K562 (cell line): ENCODE measurements around the gene FGGY. TPM values are rescaled to one million over a fixed set of nuclear protein-coding genes. Genes with fewer than 3 reads are reported as not detected.

Source experiments
- ARHGAP35 ChIP-seq: fragments of 450-650 bp; IDR thresholded peaks from 2 replicates; pipeline ENCODE4 v1.6.1; 2018; ENCODE audit not compliant: partially characterized antibody
- FOXM1 ChIP-seq, 2 experiments: fragments of 450-650 bp in 1 of 2; sonication (generic) in 1 of 2; formaldehyde crosslinking in 1 of 2; IDR thresholded peaks; 2 replicates each; pipeline versions ENCODE4 v1.6.1 to v1.9.0; 2017 to 2022; ENCODE audit warnings: low read depth in 2 of 2, mild to moderate bottlenecking in 2 of 2, missing genetic modification reagents in 1 of 2, moderate library complexity in 1 of 2
- L3MBTL2 ChIP-seq: fragments of 450-650 bp; IDR thresholded peaks from 2 replicates; pipeline ENCODE4 v1.6.1; 2016; ENCODE audit warnings: mild to moderate bottlenecking, moderate library complexity
- MXI1 ChIP-seq: IDR thresholded peaks from 2 replicates; pipeline ENCODE4 v1.6.1; 2011; ENCODE audit warnings: low read depth, mild to moderate bottlenecking, improper control_type of control experiment, low read length
- SMAD3 ChIP-seq: fragments of 450-650 bp; formaldehyde crosslinking; conservative IDR thresholded peaks from 2 replicates; pipeline ENCODE4 v1.4.0; 2020; ENCODE audit warnings: mild to moderate bottlenecking
- ZNF12 ChIP-seq: sonication (generic); formaldehyde crosslinking; IDR thresholded peaks from 2 replicates; pipeline ENCODE4 v1.4.0; 2020; ENCODE audit warnings: mild to moderate bottlenecking, missing genetic modification reagents
- ZNF175 ChIP-seq: fragments of 200-800 bp; sonication (Bioruptor generic); IDR thresholded peaks from 2 replicates; pipeline ENCODE4 v1.6.1; 2016; ENCODE audit warnings: low read depth, mild to moderate bottlenecking, missing genetic modification characterization, missing compliant biosample characterization
- ZNF644 ChIP-seq: fragments of 200-800 bp; sonication (Bioruptor generic); IDR thresholded peaks from 2 replicates; pipeline ENCODE4 v1.6.1; 2016; ENCODE audit warnings: low read depth, missing genetic modification characterization, missing compliant biosample characterization
- polyA plus RNA-seq, 8 experiments: library from polyadenylated mRNA; depleted of rRNA in 4 of 8; stranded (reverse) in 5 of 8; unstranded in 3 of 8; fragments of >200 nt; fragmentation: Nextera tagmentation in 2 of 8; fragmentation: Illumina TruSeq in 1 of 8; extraction: Ambion mirVana in 2 of 8; extraction: Trizol in 1 of 8; gene quantifications; 2 replicates each; pipeline versions ENCODE4 v1.2.1 to v1.2.3, GENCODE V29; 2011 to 2014; ENCODE audit warnings: inconsistent platforms in 1 of 8, missing spikeins in 1 of 8
- total RNA-seq, 7 experiments: library from RNA; depleted of rRNA in 6 of 7; stranded (reverse); fragments of >200 nt in 6 of 7; fragmentation: Illumina TruSeq in 2 of 7; extraction: Trizol in 2 of 7; gene quantifications; 2 replicates each; pipeline versions ENCODE4 v1.2.1 to v1.2.3, GENCODE V29; 2011 to 2021; ENCODE audit warnings: low replicate concordance in 1 of 7
- TF ChIP-seq, protein P1 (sequence below): fragments of 250-450 bp; sonication (Bioruptor Pico); IDR thresholded peaks from 2 replicates; pipeline ENCODE4 v1.4.0; 2020
- TF ChIP-seq, protein P2 (sequence below): fragments of 200-800 bp; sonication (Bioruptor generic); IDR thresholded peaks from 2 replicates; pipeline ENCODE4 v1.6.1; 2017; ENCODE audit warnings: missing genetic modification characterization, missing compliant biosample characterization
- TF ChIP-seq, protein P3 (sequence below), 2 experiments: fragments of 200-800 bp in 1 of 2; sonication (Bioruptor generic) in 1 of 2; sonication (generic) in 1 of 2; formaldehyde crosslinking in 1 of 2; IDR thresholded peaks in 1 of 2; conservative IDR thresholded peaks in 1 of 2; 2 replicates each; pipeline versions ENCODE4 v1.5.0 to v1.6.1; 2016 to 2020; ENCODE audit warnings: missing compliant biosample characterization in 1 of 2, missing genetic modification characterization in 1 of 2, missing genetic modification reagents in 1 of 2
- TF ChIP-seq, protein P4 (sequence below), 2 experiments: IDR thresholded peaks in 1 of 2; conservative IDR thresholded peaks in 1 of 2; 2 replicates each; pipeline ENCODE4 v1.6.1; 2016; ENCODE audit warnings: low read depth in 2 of 2, mild to moderate bottlenecking in 1 of 2, missing compliant biosample characterization in 1 of 2, missing genetic modification characterization in 1 of 2, moderate library complexity in 1 of 2

The FGGY gene
- total and polyA plus RNA-seq, 9 of the 15 experiments (the other 6 are each of a cell fraction or from before 2014, with no cell fraction given), result 9.7 to 19.2 (median 12.6) TPM

DNA sequence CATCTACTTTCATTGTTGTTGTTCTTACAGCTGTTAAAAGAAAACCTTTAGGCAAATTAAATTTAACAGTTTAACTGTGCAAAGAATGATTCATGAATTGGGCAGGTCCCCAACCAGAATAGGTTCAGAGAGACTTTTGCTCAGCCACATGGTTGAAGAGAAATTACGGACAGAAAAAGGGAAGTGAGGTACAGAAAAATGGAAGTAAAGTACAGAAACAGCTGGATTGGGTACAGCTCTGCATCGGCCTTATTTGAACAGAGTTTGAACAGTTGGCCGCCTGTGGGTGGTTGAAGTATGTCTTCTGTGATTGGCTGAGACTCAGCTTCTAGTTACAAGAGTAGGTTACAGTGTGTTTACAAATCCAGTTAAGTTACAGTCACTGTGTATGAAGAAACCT lies 210.1 kb downstream of the FGGY start (continued):
- TF ChIP-seq, protein P1, sequence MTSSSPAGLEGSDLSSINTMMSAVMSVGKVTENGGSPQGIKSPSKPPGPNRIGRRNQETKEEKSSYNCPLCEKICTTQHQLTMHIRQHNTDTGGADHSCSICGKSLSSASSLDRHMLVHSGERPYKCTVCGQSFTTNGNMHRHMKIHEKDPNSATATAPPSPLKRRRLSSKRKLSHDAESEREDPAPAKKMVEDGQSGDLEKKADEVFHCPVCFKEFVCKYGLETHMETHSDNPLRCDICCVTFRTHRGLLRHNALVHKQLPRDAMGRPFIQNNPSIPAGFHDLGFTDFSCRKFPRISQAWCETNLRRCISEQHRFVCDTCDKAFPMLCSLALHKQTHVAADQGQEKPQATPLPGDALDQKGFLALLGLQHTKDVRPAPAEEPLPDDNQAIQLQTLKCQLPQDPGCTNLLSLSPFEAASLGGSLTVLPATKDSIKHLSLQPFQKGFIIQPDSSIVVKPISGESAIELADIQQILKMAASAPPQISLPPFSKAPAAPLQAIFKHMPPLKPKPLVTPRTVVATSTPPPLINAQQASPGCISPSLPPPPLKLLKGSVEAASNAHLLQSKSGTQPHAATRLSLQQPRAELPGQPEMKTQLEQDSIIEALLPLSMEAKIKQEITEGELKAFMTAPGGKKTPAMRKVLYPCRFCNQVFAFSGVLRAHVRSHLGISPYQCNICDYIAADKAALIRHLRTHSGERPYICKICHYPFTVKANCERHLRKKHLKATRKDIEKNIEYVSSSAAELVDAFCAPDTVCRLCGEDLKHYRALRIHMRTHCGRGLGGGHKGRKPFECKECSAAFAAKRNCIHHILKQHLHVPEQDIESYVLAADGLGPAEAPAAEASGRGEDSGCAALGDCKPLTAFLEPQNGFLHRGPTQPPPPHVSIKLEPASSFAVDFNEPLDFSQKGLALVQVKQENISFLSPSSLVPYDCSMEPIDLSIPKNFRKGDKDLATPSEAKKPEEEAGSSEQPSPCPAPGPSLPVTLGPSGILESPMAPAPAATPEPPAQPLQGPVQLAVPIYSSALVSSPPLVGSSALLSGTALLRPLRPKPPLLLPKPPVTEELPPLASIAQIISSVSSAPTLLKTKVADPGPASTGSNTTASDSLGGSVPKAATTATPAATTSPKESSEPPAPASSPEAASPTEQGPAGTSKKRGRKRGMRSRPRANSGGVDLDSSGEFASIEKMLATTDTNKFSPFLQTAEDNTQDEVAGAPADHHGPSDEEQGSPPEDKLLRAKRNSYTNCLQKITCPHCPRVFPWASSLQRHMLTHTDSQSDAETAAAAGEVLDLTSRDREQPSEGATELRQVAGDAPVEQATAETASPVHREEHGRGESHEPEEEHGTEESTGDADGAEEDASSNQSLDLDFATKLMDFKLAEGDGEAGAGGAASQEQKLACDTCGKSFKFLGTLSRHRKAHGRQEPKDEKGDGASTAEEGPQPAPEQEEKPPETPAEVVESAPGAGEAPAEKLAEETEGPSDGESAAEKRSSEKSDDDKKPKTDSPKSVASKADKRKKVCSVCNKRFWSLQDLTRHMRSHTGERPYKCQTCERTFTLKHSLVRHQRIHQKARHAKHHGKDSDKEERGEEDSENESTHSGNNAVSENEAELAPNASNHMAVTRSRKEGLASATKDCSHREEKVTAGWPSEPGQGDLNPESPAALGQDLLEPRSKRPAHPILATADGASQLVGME, result no peak
- TF ChIP-seq ARHGAP35, result no peak
- TF ChIP-seq, protein P2, sequence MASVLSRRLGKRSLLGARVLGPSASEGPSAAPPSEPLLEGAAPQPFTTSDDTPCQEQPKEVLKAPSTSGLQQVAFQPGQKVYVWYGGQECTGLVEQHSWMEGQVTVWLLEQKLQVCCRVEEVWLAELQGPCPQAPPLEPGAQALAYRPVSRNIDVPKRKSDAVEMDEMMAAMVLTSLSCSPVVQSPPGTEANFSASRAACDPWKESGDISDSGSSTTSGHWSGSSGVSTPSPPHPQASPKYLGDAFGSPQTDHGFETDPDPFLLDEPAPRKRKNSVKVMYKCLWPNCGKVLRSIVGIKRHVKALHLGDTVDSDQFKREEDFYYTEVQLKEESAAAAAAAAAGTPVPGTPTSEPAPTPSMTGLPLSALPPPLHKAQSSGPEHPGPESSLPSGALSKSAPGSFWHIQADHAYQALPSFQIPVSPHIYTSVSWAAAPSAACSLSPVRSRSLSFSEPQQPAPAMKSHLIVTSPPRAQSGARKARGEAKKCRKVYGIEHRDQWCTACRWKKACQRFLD (CRISPR knock-in tag), result 0 out of 2 replicates have a peak, but pooled peaks have one; percentile 32
- peak; percentile 37; the same call in 1 of the 2 replicates for TF ChIP-seq L3MBTL2
- TF ChIP-seq, protein P3, sequence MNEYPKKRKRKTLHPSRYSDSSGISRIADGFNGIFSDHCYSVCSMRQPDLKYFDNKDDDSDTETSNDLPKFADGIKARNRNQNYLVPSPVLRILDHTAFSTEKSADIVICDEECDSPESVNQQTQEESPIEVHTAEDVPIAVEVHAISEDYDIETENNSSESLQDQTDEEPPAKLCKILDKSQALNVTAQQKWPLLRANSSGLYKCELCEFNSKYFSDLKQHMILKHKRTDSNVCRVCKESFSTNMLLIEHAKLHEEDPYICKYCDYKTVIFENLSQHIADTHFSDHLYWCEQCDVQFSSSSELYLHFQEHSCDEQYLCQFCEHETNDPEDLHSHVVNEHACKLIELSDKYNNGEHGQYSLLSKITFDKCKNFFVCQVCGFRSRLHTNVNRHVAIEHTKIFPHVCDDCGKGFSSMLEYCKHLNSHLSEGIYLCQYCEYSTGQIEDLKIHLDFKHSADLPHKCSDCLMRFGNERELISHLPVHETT (CRISPR knock-in tag; conservative IDR thresholded peaks at IDR 0.05 in 1 of 2, IDR thresholded peaks at IDR 0.05 in 1 of 2), result peak in 1 of 2 experiments; percentile 71; a peak in 2 of 4 replicates
- no peak for TF ChIP-seq SMAD3 (CRISPR knock-in tag)
- TF ChIP-seq MXI1, result no peak
- peak; percentile 29; the same call in 1 of the 2 replicates for TF ChIP-seq ZNF175 (CRISPR knock-in tag)
- no peak for TF ChIP-seq ZNF12 (CRISPR knock-in tag)
- TF ChIP-seq ZNF644 (tag), result no peak
- TF ChIP-seq FOXM1 (IDR thresholded peaks at IDR 0.05; ENCODE audit: low read depth), result peak; percentile 91
- no peak; the same call in 1 of the 2 replicates for TF ChIP-seq FOXM1 (CRISPR knock-in tag; IDR thresholded peaks at IDR 0.05; ENCODE audit: low read depth)
- TF ChIP-seq, protein P4, sequence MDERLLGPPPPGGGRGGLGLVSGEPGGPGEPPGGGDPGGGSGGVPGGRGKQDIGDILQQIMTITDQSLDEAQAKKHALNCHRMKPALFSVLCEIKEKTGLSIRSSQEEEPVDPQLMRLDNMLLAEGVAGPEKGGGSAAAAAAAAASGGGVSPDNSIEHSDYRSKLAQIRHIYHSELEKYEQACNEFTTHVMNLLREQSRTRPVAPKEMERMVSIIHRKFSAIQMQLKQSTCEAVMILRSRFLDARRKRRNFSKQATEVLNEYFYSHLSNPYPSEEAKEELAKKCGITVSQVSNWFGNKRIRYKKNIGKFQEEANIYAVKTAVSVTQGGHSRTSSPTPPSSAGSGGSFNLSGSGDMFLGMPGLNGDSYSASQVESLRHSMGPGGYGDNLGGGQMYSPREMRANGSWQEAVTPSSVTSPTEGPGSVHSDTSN (CRISPR knock-in tag; IDR thresholded peaks at IDR 0.05; ENCODE audit: low read depth), result no peak
- TF ChIP-seq, protein P4 (tag; conservative IDR thresholded peaks at IDR 0.05; ENCODE audit: low read depth), result 0 out of 2 replicates have a peak, but pooled peaks have one; percentile 8
